ENCODE data around the gene ST3GAL3. TPM values are rescaled to one million over a fixed set of nuclear protein-coding genes. Genes with fewer than 3 reads are reported as not detected.

The ST3GAL3 gene
- polyA plus RNA-seq, 2 of the 4 experiments (the other 2 are of a cell fraction) = 2.5 to 4.0 TPM

DNA sequence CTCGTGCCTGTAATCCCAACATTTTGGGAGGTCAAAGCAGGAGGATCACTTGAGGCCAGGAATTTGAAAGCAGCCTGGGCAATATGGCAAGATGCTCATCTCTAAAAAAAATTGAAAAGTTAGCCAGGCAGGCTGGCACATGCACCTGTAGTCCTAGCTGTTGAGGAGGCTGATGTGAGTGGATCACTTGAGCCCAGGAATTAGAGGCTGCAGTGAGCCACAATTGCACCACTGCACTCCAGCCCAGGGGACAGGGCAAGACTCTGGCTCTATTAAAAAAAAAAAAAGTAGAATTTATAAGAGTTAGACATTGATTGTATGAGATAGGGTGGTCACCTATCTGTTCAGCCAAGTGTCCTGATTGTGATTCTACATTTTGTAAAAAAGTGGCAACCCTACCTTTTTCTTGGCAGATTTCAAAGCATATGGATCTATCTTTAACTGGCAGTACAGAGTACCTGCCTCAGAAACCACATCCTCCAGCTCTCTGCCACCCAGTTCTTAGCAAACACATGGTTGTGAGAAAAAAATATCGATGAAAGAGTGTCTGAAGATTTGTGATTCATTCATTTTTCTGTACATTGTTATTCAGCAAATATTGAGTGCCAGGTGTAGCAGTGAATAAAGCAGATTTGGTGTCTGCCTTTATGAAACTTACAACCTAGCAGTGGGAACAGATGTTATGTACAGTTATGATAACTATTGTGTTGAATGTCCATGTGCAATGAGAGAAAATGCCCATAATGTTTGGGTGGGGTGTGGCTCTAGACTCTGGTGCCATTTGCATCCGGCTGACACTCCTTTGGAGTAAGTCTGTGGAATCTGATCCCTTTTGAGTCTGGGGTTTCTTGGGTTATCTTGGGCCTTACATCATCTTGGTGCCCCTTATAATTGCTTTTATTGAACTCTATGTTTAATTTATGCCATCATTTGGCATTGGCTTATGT, 82.5 kb downstream of the ST3GAL3 start:
- 65% methylated on average over 3 of the region's 3 CpGs for WGBS (ENCODE audit: missing lambda C conversion rate)
- H3K27ac ChIP-seq = no peak overlapping the region
- FAIRE-seq = no peak

DNA sequence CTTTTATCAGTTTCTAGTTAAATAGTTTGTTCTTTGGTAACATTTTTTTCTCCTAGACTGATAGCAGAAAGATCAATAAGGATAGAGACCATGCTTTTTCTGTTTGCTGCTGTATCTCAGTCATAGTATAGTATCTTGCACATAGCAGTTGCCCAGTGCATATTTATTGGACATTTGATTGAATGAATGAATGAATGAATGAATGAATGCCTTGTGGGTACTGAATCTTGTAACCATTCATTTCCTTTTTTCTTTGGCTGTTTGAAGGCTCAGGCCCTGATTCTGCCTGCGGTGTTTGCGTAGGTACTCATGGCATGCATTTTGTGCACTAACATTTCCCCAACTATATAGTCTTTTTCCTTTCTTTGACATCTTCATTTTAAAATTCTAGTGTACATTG, 83.9 kb downstream of the ST3GAL3 start:
- H3K9me3 ChIP-seq = no peaks in the 10 kb centered on the region
- H3K4me2 ChIP-seq = no peak overlapping the region
- H3K4me1 ChIP-seq = 0 out of 3 replicates have a peak, but pooled peaks cover 6% of the 10 kb centered on the region
- H3K4me3 ChIP-seq = no peak overlapping the region
- no peak for DNase-seq (ENCODE audit: low read depth in 1 of 2, low spot score in 1 of 2)
- TF ChIP-seq MAFK (IDR thresholded peaks at IDR 0.05; ENCODE audit: partially characterized antibody) (no peak), HOXA7 (CRISPR knock-in tag; IDR thresholded peaks at IDR 0.05) (no peak), RFX5 (IDR thresholded peaks at IDR 0.05) (no peak), HDAC2 (IDR thresholded peaks at IDR 0.05) (no peak), KDM5A (IDR thresholded peaks at IDR 0.05) (no peak), RCOR1 (IDR thresholded peaks at IDR 0.05; ENCODE audit: low read depth, low read length) (no peak)
- TF ChIP-seq, protein P1, sequence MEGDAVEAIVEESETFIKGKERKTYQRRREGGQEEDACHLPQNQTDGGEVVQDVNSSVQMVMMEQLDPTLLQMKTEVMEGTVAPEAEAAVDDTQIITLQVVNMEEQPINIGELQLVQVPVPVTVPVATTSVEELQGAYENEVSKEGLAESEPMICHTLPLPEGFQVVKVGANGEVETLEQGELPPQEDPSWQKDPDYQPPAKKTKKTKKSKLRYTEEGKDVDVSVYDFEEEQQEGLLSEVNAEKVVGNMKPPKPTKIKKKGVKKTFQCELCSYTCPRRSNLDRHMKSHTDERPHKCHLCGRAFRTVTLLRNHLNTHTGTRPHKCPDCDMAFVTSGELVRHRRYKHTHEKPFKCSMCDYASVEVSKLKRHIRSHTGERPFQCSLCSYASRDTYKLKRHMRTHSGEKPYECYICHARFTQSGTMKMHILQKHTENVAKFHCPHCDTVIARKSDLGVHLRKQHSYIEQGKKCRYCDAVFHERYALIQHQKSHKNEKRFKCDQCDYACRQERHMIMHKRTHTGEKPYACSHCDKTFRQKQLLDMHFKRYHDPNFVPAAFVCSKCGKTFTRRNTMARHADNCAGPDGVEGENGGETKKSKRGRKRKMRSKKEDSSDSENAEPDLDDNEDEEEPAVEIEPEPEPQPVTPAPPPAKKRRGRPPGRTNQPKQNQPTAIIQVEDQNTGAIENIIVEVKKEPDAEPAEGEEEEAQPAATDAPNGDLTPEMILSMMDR (IDR thresholded peaks at IDR 0.05) = no peak
- TF ChIP-seq, protein P2, sequence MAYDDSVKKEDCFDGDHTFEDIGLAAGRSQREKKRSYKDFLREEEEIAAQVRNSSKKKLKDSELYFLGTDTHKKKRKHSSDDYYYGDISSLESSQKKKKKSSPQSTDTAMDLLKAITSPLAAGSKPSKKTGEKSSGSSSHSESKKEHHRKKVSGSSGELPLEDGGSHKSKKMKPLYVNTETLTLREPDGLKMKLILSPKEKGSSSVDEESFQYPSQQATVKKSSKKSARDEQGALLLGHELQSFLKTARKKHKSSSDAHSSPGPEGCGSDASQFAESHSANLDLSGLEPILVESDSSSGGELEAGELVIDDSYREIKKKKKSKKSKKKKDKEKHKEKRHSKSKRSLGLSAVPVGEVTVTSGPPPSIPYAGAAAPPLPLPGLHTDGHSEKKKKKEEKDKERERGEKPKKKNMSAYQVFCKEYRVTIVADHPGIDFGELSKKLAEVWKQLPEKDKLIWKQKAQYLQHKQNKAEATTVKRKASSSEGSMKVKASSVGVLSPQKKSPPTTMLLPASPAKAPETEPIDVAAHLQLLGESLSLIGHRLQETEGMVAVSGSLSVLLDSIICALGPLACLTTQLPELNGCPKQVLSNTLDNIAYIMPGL (CRISPR knock-in tag; IDR thresholded peaks at IDR 0.05; ENCODE audit: borderline replicate concordance) = no peak
- POLR2A ChIA-PET = no interaction called here
- WGBS (ENCODE audit: missing lambda C conversion rate) = 90% methylated on average over 2 of the region's 2 CpGs
- no peak for FAIRE-seq
- H3K27ac ChIP-seq = no peak overlapping the region
- ATAC-seq = no peak
- CTCF ChIA-PET = no interaction called here

More for the DNA sequence above, 82.5 kb downstream of the ST3GAL3 start:
- Histone ChIP-seq H3K4me1 (peaks cover 6% of the 10 kb centered on the region; the same call in 1 of the 3 replicates), H3K4me2 (no peak overlapping the region), H3K4me3 (no peak overlapping the region), H3K9me3 (no peaks in the 10 kb centered on the region)
- no peak for DNase-seq (ENCODE audit: low read depth in 1 of 2, low spot score in 1 of 2)
- POLR2A ChIA-PET = no interaction called here
- TF ChIP-seq HDAC2 (IDR thresholded peaks at IDR 0.05) (no peak), POLR2AphosphoS2 (conservative IDR thresholded peaks at IDR 0.05; ENCODE audit: low read length) (no peak), HOXA7 (CRISPR knock-in tag; IDR thresholded peaks at IDR 0.05) (no peak), NPAS2 (CRISPR knock-in tag; IDR thresholded peaks at IDR 0.05; ENCODE audit: borderline replicate concordance) (no peak), EP300 (IDR thresholded peaks at IDR 0.05) (no peak), ZSCAN20 (CRISPR knock-in tag; IDR thresholded peaks at IDR 0.05) (no peak), SMC3 (IDR thresholded peaks at IDR 0.05) (no peak), CEBPB (IDR thresholded peaks at IDR 0.05) (no peak), RARB (CRISPR knock-in tag; IDR thresholded peaks at IDR 0.05) (no peak), FOSL2 (IDR thresholded peaks at IDR 0.05) (no peak), FOSL2 (CRISPR knock-in tag; IDR thresholded peaks at IDR 0.05) (no peak), ZC3H11A (IDR thresholded peaks at IDR 0.05) (no peak)
- TF ChIP-seq, protein P3, sequence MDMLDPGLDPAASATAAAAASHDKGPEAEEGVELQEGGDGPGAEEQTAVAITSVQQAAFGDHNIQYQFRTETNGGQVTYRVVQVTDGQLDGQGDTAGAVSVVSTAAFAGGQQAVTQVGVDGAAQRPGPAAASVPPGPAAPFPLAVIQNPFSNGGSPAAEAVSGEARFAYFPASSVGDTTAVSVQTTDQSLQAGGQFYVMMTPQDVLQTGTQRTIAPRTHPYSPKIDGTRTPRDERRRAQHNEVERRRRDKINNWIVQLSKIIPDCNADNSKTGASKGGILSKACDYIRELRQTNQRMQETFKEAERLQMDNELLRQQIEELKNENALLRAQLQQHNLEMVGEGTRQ (IDR thresholded peaks at IDR 0.05) = no peak
- TF ChIP-seq, protein P4, sequence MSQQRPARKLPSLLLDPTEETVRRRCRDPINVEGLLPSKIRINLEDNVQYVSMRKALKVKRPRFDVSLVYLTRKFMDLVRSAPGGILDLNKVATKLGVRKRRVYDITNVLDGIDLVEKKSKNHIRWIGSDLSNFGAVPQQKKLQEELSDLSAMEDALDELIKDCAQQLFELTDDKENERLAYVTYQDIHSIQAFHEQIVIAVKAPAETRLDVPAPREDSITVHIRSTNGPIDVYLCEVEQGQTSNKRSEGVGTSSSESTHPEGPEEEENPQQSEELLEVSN (IDR thresholded peaks at IDR 0.05; ENCODE audit: borderline replicate concordance, low read depth) = no peak
- TF ChIP-seq, protein P2 (CRISPR knock-in tag; IDR thresholded peaks at IDR 0.05; ENCODE audit: borderline replicate concordance) = no peak
- TF ChIP-seq, protein P5, sequence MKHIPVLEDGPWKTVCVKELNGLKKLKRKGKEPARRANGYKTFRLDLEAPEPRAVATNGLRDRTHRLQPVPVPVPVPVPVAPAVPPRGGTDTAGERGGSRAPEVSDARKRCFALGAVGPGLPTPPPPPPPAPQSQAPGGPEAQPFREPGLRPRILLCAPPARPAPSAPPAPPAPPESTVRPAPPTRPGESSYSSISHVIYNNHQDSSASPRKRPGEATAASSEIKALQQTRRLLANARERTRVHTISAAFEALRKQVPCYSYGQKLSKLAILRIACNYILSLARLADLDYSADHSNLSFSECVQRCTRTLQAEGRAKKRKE (CRISPR knock-in tag; IDR thresholded peaks at IDR 0.05; ENCODE audit: low read depth) = no peak
- TF ChIP-seq, protein P1 (IDR thresholded peaks at IDR 0.05) = no peak
- CTCF ChIA-PET = interaction anchor here (0.7 kb wide), 1 partner anchor 145 kb away, joined by 3 read pairs; no protein-coding TSS in a partner anchor
- ATAC-seq = no peak
